ENCODE data around the gene CUL5. TPM values are rescaled to one million over a fixed set of nuclear protein-coding genes. Genes with fewer than 3 reads are reported as not detected.

Gene CUL5
- total and polyA plus RNA-seq, 2 experiments from 2014 or later: 26.0 to 40.9 TPM

- 0 out of 2 replicates have a peak, but pooled peaks cover 2% of the 10 kb centered on the region for H3F3A ChIP-seq (replicated peaks; ENCODE audit: low read depth)
- H3K27me3 Mint-ChIP-seq (ENCODE audit: insufficient read depth, low read depth, poor library complexity): peaks cover 2% of the 10 kb centered on the region
- H4K20me1 ChIP-seq (replicated peaks; ENCODE audit: insufficient read depth): no peaks in the 10 kb centered on the region
- ATAC-seq (no peak), DNase-seq (ENCODE audit: low spot score) (no peak)
- H3K4me3 ChIP-seq: no peak overlapping the region
- peaks cover 15% of the 10 kb centered on the region for H3K36me3 Mint-ChIP-seq (ENCODE audit: low read depth)
- no peaks in the 10 kb centered on the region for H3K4me1 ChIP-seq (ENCODE audit: insufficient read depth)
- H3K4me1 Mint-ChIP-seq: no peaks in the 10 kb centered on the region
- H3K9me3 Mint-ChIP-seq: no peaks in the 10 kb centered on the region
- H3K79me2 ChIP-seq (replicated peaks; ENCODE audit: insufficient read depth): no peaks in the 10 kb centered on the region
- H3K36me3 ChIP-seq (ENCODE audit: insufficient read depth): 0 out of 2 replicates have a peak, but pooled peaks cover 4% of the 10 kb centered on the region
- no peak overlapping the region for H2AFZ ChIP-seq
- H3K27ac Mint-ChIP-seq: no peak overlapping the region
- H3K27me3 ChIP-seq (ENCODE audit: insufficient read depth): no peaks in the 10 kb centered on the region
- H3K4me3 Mint-ChIP-seq: no peak overlapping the region
- no peak overlapping the region for H3K4me2 ChIP-seq
- TF ChIP-seq STAT1 (IDR thresholded peaks at IDR 0.05; ENCODE audit: unreplicated experiment) (no peak), EZH2phosphoT487 (IDR thresholded peaks at IDR 0.05; ENCODE audit: unreplicated experiment) (no peak), JUNB (IDR thresholded peaks at IDR 0.05; ENCODE audit: unreplicated experiment) (no peak), POLR2AphosphoS5 (IDR thresholded peaks at IDR 0.05; ENCODE audit: low read depth) (no peak), CTCF (conservative IDR thresholded peaks at IDR 0.05; ENCODE audit: low read depth in 2 of 2) (no peak), REST (IDR thresholded peaks at IDR 0.05; ENCODE audit: unreplicated experiment) (no peak), ZNF462 (CRISPR knock-in tag; IDR thresholded peaks at IDR 0.05) (no peak), CREB1 (CRISPR knock-in tag; IDR thresholded peaks at IDR 0.05; ENCODE audit: low read depth) (no peak), ZNF114 (CRISPR knock-in tag; IDR thresholded peaks at IDR 0.05) (no peak), NANOG (IDR thresholded peaks at IDR 0.05; ENCODE audit: borderline replicate concordance) (no peak), ZNF331 (CRISPR knock-in tag; IDR thresholded peaks at IDR 0.05; ENCODE audit: low read depth) (no peak), EZH2 (IDR thresholded peaks at IDR 0.05; ENCODE audit: low read depth, unreplicated experiment) (no peak)
- H3K9me2 ChIP-seq (ENCODE audit: insufficient read depth): no peaks in the 10 kb centered on the region
- H3K27ac ChIP-seq (ENCODE audit: low read depth): no peak overlapping the region
These were observed 128.5 kb downstream of the CUL5 start for GRCh38 chr11:108137212-108137611.
